ENCODE measurements around the gene ZNF546.
"Not testable (repeated sequence)": the region's sequence is repeated elsewhere in the genome, so short reads cannot be mapped to it uniquely, and the experiment has no call there.

ZNF546 gene

DNA sequence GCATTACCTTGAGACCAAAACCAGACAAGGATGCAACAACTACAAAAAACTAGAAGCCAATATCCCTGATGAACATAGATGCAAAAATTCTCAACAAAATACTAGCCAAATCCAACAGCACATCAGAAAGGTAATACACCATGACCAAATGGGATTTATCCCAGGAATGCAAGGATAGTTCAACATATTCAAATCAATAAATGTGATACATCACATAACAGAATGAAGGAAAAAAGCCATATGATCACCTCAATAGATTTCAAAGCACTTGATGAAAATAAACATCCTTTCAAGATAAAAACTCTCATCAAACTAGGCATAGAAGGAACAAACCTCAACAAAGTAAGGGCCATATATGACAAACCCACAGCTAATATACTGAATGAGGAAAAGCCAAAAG, 10.2 kb upstream of the ZNF546 start:
- DNase-seq (ENCODE audit: low spot score) = no peak

GRCh38 chr19:39987167-39987566, 9.7 kb upstream of the ZNF546 start:
- no peak for DNase-seq (ENCODE audit: low spot score)

DNA sequence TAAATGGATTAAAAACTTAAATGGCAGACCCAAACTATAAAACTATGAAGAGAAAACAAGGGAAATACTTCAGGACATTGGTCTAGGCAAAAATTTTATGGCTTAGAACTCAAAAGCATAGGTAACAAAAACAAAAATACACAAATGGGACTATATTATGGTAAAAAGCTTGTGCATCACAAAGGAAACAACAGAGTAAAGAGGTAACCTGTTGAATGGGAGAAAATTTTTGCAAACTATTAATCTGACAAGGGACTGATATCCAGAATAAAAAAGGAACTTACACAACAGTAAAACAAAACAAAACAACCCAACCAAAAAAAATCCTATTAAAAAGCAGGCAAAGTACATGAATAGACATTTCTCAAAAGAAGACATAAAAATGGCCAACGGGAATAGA, 9.3 kb upstream of the ZNF546 start:
- no peak for DNase-seq (ENCODE audit: low spot score)

DNA sequence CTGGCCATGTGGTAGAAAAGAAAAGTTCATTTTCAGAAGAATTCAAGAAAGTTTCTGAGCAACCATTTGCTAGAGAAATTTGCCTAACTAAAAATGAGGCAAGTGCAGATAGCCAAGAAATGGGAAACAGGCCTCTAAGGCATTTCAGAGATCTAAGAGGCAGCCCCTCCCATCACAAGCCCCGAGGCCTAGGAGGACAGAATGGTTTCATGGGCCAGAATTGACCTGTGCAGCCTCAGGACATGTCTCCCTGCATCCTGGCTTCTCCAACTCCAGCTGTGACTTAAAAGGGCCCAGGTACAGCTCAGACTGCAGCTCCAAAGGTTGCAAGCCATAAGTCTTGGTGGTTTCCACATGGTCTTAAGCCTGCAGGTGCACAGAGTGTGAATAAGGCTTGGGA, 3.3 kb upstream of the ZNF546 start:
- no peak for DNase-seq (ENCODE audit: low spot score)

DNA sequence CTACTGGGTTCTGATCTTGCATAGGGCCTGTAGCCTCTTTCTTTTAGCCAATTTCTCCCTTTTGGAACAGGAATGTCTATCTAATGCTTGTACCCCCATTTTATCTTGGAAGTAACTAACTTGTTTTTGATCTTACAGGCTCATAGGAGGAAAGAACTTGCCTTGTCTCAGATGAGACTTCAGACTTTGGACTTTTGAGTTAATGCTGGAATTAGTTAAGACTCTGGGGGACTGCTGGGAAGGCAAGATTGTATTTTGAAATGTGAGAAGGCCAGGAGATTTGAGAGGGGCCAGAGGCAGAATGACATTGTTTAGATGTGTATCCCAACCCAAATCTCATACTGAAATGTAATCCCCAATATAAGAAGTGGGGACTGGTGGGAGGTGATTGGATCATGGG, 2.5 kb upstream of the ZNF546 start:
- DNase-seq (ENCODE audit: low spot score) = no peak

DNA sequence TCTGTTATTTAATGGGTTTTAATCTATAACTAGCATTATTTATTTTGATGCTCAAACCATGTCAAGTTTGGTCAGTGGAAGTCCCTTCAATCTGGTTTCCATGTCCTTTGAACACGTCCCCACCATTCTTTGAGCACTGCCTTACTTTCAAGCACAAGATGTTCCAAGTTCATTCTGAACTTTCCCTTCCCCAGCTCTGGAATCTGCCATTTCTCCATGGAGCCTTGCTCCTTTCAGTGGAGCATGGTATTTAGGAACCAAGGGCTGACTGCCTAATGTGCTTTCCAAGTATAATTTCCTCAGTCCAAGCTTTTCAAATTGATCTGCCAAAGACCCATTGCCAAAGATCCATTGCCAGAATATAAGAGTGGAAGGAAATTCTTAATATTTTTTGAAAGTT, 1.1 kb upstream of the ZNF546 start:
- DNase-seq (ENCODE audit: low spot score) = no peak

- DNase-seq (ENCODE audit: low spot score) = peak; percentile 42
Measured at GRCh38 chr19:39996218-39996810, 546 bp upstream of the ZNF546 start.

DNA sequence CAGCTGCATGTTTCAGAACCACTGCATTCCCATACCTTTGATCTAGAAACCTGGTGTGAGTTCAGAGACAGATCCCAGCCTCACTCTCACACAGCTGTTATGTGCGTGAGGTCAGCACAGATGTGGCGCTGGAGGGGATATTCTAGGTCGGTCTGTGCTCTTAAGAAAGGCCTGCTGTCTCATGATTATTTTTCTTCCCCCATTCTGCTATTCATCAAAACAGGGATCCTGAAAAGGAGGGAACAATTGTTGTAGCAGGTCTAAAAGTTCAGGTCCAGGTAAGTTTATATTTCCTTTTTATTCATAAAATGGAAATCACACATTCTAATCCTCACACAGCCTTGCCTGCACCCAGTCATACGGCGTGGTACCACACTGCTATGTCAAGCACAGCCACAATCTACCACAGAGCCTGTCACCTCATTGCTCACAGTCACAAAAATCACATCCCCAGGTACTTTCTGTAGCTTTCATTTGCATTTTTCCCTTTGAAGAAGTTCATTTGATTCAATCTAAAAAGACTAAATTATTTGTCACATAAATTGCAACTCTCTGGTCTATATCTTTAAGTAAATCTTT, 867 bp downstream of the ZNF546 start:
- no peak for DNase-seq (ENCODE audit: low spot score)

GRCh38 chr19:39998501-39998900, 1.6 kb downstream of the ZNF546 start:
- DNase-seq (ENCODE audit: low spot score) = peak; percentile 58

DNA sequence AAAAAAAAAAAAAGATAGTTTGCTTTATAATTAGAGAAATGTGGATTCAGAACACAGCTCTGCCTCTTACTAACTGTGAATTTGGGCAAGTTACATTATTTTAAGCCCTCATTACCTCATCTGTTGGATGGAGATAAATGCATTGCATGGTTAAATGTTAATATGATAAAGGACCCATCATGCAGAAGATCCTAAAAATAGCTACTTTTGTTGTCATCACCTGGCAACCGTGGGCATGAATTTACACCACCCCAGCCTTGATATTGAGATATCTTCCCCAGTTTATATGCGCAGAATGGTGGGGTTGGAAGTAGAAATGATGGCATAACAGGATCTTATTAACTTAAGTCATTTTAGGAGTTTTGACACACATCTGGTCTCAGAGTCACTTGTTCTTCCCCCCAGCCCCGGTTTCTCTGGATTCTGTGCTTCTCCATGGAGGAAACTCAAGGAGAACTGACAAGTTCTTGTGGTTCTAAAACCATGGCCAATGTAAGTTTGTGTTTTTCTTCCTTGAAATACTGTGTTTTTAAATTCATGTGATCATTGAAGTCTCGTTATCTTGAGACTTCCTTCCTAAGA, 8.9 kb downstream of the ZNF546 start:
- DNase-seq (ENCODE audit: low spot score) = no peak

DNA sequence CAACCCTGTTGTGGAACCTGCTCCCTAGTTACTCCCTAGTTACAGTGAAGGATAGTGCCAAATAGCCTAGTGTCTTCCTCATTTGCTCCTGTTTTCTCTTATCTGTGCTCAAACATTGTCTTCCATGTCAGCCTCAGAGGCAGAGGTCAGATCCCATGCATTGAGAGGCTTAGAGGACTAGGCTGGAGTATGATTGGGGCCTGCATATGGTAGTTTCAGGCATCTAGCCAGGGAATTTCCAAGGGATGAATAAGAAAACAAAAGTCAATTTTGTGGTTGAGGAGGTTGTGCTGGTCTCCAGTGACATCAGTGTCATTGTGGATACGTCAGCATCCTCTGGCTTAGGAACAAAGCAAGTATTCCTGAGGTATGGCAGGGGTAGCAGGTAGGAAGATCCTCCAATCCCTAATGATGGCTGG, 9.4 kb downstream of the ZNF546 start:
- DNase-seq (ENCODE audit: low spot score) = peak; percentile 71

- DNase-seq (ENCODE audit: low spot score) = no peak
Measured at GRCh38 chr19:40009674-40010073, 12.8 kb downstream of the ZNF546 start.

GRCh38 chr19:40013991-40014390, 17.1 kb downstream of the ZNF546 start:
- no peak for DNase-seq (ENCODE audit: low spot score)

DNA sequence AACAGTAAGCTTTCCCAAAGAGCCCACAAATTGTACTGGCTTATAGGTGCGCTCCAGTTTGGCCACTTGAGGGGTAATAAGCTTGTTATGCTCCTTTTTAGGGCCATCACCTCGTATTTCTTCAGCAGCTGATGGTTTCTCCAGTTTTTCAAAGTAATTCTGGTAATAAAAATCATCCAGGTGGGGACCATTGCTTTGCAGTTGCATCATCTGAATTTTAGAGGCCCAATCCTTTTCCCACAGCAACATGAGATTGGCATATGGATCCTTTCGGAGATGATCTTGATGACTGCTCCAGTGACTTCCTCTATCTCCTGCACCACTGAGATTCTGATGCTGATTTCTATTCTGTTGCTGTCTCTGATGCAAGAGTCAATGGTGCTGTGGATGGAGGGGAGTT, 27.1 kb downstream of the ZNF546 start:
- DNase-seq (ENCODE audit: low spot score) = no peak

DNA sequence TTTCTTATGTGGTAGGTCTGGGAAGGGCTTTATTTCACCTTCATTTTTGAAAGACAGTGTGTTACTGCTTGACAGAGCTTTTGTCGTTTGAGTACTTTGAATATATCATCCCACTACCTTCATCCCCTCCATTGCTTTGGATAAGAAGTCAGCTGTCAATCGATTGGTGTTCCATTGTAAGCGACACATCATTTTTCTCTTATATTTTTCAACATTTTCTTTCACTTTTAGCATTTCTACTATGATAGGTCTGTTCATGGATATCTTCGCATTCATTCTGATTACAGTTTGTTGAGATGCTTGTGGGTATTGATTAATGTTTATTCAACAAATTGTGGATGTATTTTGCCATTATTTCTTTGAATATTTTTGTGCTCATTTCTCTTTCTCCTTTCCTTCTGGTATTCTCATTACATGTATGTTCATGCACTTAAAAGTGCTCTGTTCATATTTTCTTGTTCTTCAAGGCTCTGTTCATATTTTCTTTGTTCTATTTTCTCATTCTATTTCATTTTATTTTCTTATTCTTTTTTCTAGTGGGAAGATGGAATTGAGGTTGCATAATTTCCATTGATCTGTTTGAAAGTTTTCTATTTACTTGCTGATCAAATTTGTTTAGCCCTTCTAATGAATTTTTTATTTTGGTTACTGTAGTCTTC, 29.2 kb downstream of the ZNF546 start:
- no peak for DNase-seq (ENCODE audit: low spot score)

DNA sequence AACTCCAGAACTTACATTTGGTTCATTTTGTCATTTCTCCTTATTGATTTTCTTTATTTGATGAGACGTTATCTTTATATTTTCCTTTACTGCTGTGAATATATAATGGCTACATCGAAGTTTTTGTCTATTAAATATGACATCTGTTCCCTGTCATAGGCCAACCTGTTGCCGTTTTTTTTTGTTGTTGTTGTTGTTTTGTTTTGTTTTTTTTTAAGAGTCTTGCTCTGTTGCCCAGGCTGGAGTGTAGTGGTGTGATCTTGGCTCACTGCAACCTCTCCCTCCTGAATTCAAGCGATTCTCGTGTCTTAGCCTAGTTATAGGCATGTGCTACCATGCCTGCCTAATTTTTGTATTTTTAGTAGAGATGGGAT, 29.7 kb downstream of the ZNF546 start:
- no peak for DNase-seq (ENCODE audit: low spot score)

- no peak for DNase-seq (ENCODE audit: low spot score)
Measured at GRCh38 chr19:40033989-40034560, 37.2 kb downstream of the ZNF546 start.

GRCh38 chr19:40035996-40036395, 39.1 kb downstream of the ZNF546 start:
- DNase-seq (ENCODE audit: low spot score) = no peak

GRCh38 chr19:40038047-40038446, 41.2 kb downstream of the ZNF546 start:
- DNase-seq (ENCODE audit: low spot score) = not testable (repeated sequence)

GRCh38 chr19:40041718-40042117, 44.9 kb downstream of the ZNF546 start:
- DNase-seq (ENCODE audit: low spot score) = not testable (repeated sequence)

- DNase-seq (ENCODE audit: low spot score) = no peak
Measured at GRCh38 chr19:40053491-40053890, 56.6 kb downstream of the ZNF546 start.

DNA sequence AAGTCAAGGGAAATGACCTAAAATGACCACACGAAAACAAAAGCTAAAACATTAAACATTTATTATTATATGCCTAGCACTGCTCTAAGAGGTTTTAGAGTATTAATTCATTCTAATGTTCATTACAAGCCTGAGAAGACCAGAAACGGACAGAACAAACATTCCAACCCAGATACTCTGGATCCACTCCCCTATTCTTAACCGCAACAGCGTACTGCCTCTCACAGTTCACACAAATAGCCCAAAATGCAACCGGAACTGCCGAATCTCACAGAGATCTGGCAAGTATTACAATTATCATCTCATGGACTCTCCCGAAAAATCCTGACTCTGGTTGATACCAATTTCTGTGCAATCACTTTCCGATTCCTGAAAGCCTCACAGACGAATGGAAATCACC, 57.8 kb downstream of the ZNF546 start:
- no peak for DNase-seq (ENCODE audit: low spot score)

DNA sequence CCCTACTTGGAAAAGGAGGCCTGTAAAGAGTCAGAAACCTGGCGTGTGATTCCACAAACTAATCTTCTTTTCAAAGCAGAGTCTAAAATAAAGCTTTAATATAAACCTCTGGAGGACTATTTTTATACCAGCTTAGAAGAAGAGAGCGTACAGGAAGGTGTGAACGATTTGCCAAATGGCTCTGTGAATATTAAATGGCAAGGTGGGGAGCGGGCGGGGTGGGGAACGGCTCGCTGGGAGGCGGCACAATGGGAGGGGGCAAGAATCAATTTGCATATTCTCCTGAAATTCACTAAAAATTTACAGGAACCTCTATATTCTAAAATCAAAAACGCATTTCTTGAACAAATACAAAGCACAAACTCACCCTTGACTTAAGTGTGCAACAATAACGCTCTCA, 58.2 kb downstream of the ZNF546 start:
- no peak for DNase-seq (ENCODE audit: low spot score)
